WERI-Rb-1 (cell line): Measurements from ENCODE around the gene OLFM1.

Experiments
- DNase-seq: peaks from one replicate; pipeline ENCODE4 v3.0.0-alpha.2; 2020
- H3K27ac ChIP-seq: fragments of 250-450 bp; sonication (Bioruptor Pico); 2 replicates; pipeline ENCODE4 v1.5.1; 2020; ENCODE audit warnings: mild to moderate bottlenecking, moderate library complexity
- H3K27me3 ChIP-seq: fragments of 250-450 bp; sonication (Bioruptor Pico); 2 replicates; pipeline ENCODE4 v1.5.1; 2021; ENCODE audit warnings: mild to moderate bottlenecking, low read depth, moderate library complexity; ENCODE audit not compliant: insufficient read depth, severe bottlenecking
- H3K36me3 ChIP-seq: fragments of 250-450 bp; sonication (Bioruptor Pico); 2 replicates; pipeline ENCODE4 v1.5.1; 2020; ENCODE audit warnings: mild to moderate bottlenecking, moderate library complexity
- H3K4me3 ChIP-seq: 2 replicates; pipeline ENCODE4 v1.5.1; 2011; ENCODE audit warnings: low read depth, mild to moderate bottlenecking, control low read depth, low read length
- H3K9me3 ChIP-seq: fragments of 250-450 bp; sonication (Bioruptor Pico); 2 replicates; pipeline ENCODE4 v1.5.1; 2021; ENCODE audit warnings: mild to moderate bottlenecking, moderate library complexity; ENCODE audit not compliant: severe bottlenecking
- TF ChIP-seq, protein P1 (sequence below): IDR thresholded peaks from 2 replicates; pipeline ENCODE4 v1.5.1; 2011; ENCODE audit warnings: low read depth, mild to moderate bottlenecking, control low read depth, inconsistent platforms, low read length

Gene OLFM1

DNA sequence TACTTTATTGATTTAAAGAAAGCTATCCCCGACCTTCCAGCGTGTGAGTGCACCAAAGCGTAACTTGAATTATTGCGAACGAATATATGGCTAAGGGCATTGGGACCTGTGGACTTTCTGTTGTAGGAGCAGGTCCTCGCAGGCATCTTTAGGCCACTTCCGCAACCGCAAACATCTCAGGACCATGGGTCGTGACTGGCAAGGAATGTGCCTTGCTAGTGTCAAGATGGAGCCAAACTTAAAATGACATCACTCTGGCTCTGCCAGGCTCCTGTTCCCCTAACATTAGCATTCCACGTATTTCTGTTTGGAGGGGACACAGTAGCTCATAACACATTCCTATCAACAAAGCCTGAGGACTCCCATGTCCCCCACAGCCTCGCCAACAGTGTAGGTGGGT lies 44.1 kb upstream of the OLFM1 start:
- Histone ChIP-seq H3K4me3 (no peak overlapping the region), H3K9me3 (no peaks in the 10 kb centered on the region), H3K36me3 (no peaks in the 10 kb centered on the region), H3K27me3 (no peaks in the 10 kb centered on the region), H3K27ac (no peak overlapping the region)
- no peak for DNase-seq
- TF ChIP-seq, protein P1, sequence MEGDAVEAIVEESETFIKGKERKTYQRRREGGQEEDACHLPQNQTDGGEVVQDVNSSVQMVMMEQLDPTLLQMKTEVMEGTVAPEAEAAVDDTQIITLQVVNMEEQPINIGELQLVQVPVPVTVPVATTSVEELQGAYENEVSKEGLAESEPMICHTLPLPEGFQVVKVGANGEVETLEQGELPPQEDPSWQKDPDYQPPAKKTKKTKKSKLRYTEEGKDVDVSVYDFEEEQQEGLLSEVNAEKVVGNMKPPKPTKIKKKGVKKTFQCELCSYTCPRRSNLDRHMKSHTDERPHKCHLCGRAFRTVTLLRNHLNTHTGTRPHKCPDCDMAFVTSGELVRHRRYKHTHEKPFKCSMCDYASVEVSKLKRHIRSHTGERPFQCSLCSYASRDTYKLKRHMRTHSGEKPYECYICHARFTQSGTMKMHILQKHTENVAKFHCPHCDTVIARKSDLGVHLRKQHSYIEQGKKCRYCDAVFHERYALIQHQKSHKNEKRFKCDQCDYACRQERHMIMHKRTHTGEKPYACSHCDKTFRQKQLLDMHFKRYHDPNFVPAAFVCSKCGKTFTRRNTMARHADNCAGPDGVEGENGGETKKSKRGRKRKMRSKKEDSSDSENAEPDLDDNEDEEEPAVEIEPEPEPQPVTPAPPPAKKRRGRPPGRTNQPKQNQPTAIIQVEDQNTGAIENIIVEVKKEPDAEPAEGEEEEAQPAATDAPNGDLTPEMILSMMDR: no peak

DNA sequence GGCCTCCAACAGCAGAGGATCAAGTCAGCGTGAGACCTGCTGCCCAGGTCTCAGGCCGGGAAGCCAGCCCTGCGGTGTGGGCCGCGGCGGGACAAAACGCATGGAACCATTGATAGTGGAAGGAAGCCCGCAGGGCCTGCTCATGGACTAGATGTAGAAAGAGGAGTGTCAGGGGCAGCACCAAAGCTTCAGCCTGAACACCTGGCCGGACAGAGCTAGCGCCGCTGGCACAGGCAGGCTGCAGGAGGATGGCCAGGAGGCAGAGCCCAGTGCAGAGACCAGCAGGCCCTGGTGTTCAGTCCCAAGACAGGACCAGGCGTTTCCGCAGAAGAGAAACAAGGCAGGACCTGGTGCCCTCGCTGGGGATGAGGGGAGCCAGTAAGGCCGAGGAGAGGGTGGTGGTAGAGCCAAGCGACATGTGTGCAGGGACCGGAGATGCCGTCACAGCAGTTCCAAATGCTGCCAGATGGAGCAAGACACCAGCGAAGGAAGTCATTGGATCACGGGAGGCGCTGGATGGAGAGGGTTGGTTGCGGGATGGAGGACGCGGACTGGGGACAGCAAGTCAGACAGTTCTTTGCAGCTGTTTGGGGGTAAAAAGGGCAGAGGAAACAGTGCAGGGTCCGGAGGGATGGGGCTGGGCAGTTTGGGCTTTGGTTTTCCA lies 42.1 kb upstream of the OLFM1 start:
- TF ChIP-seq, protein P1: no peak
- H3K36me3 ChIP-seq: no peaks in the 10 kb centered on the region
- no peaks in the 10 kb centered on the region for H3K9me3 ChIP-seq
- no peak overlapping the region for H3K4me3 ChIP-seq
- H3K27ac ChIP-seq: no peak overlapping the region
- DNase-seq: no peak
- H3K27me3 ChIP-seq: no peaks in the 10 kb centered on the region

DNA sequence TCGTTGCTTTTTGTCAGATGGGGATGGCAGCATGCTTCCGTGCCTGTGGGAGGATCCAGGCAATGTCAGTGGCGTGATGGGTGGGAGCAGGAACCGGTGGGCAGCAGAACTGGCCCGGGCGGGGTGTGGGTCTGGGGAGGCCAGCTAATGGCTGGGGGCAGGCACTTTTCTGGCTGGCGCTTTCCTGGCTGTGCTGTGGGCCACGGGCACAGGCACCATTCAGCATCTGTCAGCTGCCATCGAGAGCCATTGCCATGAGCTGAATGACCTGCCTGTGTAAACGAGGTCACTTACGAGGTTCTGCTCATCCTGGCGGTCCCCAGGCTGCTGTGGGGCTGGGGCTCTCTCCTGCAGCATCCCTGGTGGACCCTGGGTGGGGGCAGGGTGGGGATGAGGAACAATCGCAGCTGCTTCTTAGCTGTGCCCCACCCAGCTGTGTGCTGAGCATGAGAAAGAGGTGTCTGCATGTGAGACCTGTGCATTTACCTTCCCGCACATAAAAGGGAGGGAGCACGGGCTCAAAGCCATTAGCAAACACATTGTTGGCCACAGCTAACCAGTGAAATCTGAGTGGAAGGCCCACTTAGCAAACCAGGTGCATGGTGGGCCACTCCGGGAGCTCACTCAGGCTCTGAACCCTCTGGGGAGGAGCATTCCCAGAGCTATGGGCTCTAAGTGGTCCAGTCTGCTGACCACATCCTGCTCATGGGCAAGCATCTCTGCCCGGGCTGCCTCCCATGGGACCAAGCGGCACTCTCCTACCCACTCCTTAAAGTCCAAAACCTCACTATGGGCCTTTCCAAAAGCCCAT lies 41.3 kb upstream of the OLFM1 start:
- Histone ChIP-seq H3K36me3 (no peaks in the 10 kb centered on the region), H3K4me3 (no peak overlapping the region), H3K27ac (no peak overlapping the region), H3K27me3 (no peaks in the 10 kb centered on the region), H3K9me3 (no peaks in the 10 kb centered on the region)
- TF ChIP-seq, protein P1: no peak
- no peak for DNase-seq

DNA sequence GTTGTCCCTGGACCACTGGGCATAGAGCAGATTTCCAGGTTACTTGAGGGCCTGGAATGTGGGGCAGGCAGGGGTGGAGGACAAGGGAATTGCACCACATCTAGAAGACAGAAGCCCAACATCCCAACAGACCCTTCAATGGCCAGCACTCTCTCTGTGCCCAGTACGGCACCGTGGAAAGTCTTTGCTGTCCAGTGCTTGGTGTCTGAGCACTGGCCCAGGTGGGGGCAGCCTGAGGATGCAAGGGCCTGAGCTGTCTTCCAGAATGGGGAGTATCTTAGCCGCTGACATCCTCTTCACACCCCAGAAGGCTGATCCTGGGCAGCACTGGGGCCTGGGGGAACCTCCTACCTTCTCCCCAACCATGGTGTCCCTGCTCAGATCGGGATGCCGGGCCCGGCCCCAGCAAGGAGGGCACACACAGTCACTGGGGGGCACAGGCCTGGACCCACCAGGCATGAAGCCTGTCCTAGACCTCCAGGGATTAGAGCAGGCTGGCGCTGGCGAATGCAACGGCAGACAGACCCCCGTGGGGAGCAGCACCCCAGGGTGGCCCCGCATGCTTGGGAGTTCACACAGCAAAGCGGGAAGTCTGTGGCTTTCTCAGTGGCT lies 40.6 kb upstream of the OLFM1 start:
- no peaks in the 10 kb centered on the region for H3K36me3 ChIP-seq
- H3K4me3 ChIP-seq: no peak overlapping the region
- TF ChIP-seq, protein P1: no peak
- DNase-seq: no peak
- no peaks in the 10 kb centered on the region for H3K27me3 ChIP-seq
- H3K9me3 ChIP-seq: no peaks in the 10 kb centered on the region
- no peak overlapping the region for H3K27ac ChIP-seq

DNA sequence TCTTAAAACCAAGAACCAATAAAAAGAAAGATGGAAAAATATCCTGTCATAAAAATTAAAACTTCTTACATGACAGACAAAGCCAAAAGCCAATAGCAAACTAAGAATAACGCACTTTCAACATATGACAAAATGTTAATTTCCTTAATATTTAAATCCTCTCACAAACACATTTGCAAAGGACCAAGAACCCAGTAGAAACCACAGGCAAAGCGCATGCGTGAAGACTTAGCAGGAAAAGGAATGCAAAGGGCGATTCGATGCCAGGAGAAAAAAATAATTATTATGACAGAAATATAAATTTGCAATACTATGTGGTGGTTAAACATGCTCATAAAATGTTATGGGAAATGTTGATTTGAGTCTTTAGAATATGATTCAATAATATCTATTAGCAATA lies 39.9 kb upstream of the OLFM1 start:
- H3K36me3 ChIP-seq: no peaks in the 10 kb centered on the region
- TF ChIP-seq, protein P1: no peak
- H3K27me3 ChIP-seq: no peaks in the 10 kb centered on the region
- no peaks in the 10 kb centered on the region for H3K9me3 ChIP-seq
- no peak for DNase-seq
- no peak overlapping the region for H3K27ac ChIP-seq
- no peak overlapping the region for H3K4me3 ChIP-seq
